ENCODE results near the gene BTRC.

DNA sequence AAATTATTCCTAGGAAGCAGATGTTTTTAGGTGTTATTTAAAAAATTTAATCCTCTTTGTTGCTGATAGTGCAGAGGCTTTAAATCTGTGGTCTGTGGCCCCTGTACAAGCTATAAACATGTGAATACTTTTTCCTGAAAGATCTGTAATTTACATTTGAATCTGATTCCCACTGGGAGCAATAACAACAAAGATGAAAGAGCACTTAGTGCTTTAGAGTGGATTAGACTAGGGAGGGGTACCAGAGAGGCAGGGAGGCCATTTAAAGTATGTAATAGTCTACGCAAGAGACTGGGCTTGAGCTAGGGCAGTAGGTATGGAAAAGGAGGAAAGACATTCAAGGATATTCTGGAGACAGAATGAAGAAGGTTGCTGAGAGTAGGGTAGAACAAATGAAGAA, 19.1 kb downstream of the BTRC start:
- TF ChIP-seq, protein P1, sequence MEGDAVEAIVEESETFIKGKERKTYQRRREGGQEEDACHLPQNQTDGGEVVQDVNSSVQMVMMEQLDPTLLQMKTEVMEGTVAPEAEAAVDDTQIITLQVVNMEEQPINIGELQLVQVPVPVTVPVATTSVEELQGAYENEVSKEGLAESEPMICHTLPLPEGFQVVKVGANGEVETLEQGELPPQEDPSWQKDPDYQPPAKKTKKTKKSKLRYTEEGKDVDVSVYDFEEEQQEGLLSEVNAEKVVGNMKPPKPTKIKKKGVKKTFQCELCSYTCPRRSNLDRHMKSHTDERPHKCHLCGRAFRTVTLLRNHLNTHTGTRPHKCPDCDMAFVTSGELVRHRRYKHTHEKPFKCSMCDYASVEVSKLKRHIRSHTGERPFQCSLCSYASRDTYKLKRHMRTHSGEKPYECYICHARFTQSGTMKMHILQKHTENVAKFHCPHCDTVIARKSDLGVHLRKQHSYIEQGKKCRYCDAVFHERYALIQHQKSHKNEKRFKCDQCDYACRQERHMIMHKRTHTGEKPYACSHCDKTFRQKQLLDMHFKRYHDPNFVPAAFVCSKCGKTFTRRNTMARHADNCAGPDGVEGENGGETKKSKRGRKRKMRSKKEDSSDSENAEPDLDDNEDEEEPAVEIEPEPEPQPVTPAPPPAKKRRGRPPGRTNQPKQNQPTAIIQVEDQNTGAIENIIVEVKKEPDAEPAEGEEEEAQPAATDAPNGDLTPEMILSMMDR (IDR thresholded peaks at IDR 0.05), result no peak
- TF ChIP-seq POLR2AphosphoS5 (IDR thresholded peaks at IDR 0.05) (no peak), POLR2A (IDR thresholded peaks at IDR 0.05) (no peak), EP300 (IDR thresholded peaks at IDR 0.05) (no peak)

Data from stomach (tissue), 4 donors.